IMR-90 (cell line): ENCODE measurements around the gene PDYN.
A peak's percentile ranks its signal among the peaks of the same experiment; 100 is the strongest.

ENCODE experiments used
- BHLHE40 ChIP-seq: fragments of 150-350 bp; IDR thresholded peaks from 2 replicates; pipeline ENCODE4 v1.6.1; 2016; ENCODE audit warnings: mild to moderate bottlenecking, low read depth, low read length
- CEBPB ChIP-seq: IDR thresholded peaks from 2 replicates; pipeline ENCODE4 v1.6.1; 2012; ENCODE audit warnings: low read depth, low read length, improper control_type of control experiment
- CHD1 ChIP-seq: IDR thresholded peaks from 2 replicates; pipeline ENCODE4 v1.6.1; 2012; ENCODE audit warnings: low read depth, low read length, improper control_type of control experiment
- CTCF ChIP-seq: conservative IDR thresholded peaks from 2 replicates; pipeline ENCODE4 v1.5.1; 2012; ENCODE audit warnings: mild to moderate bottlenecking, low read depth, low read length, improper control_type of control experiment
- FOS ChIP-seq: fragments of 150-350 bp; IDR thresholded peaks from 2 replicates; pipeline ENCODE4 v1.6.1; 2016; ENCODE audit warnings: low read depth, low read length
- MAFK ChIP-seq: IDR thresholded peaks from 2 replicates; pipeline ENCODE4 v1.6.1; 2012; ENCODE audit warnings: low read depth, low read length, improper control_type of control experiment
- MXI1 ChIP-seq: IDR thresholded peaks from 2 replicates; pipeline ENCODE4 v1.6.1; 2012; ENCODE audit warnings: low read depth, mild to moderate bottlenecking, low read length, moderate library complexity, borderline replicate concordance
- POLR2A ChIP-seq: IDR thresholded peaks from 2 replicates; pipeline ENCODE4 v1.6.1; 2012; ENCODE audit warnings: mild to moderate bottlenecking, low read depth, low read length
- RCOR1 ChIP-seq: IDR thresholded peaks from 2 replicates; pipeline ENCODE4 v1.6.1; 2012; ENCODE audit warnings: mild to moderate bottlenecking, low read length, improper control_type of control experiment; ENCODE audit not compliant: insufficient replicate concordance
- RFX5 ChIP-seq: IDR thresholded peaks from 2 replicates; pipeline ENCODE4 v1.8.0; 2012; ENCODE audit warnings: low read depth, mild to moderate bottlenecking, low read length, moderate library complexity
- SMC3 ChIP-seq: fragments of 150-350 bp; IDR thresholded peaks from 2 replicates; pipeline ENCODE4 v1.6.1; 2016; ENCODE audit warnings: low read depth, mild to moderate bottlenecking, antibody characterized with exemption, low read length, moderate library complexity
- TF ChIP-seq, protein P1 (sequence below): fragments of 150-350 bp; IDR thresholded peaks from 2 replicates; pipeline ENCODE4 v1.6.1; 2017; ENCODE audit warnings: mild to moderate bottlenecking, antibody characterized with exemption, low read length, low read depth
- TF ChIP-seq, protein P2 (sequence below): fragments of 150-350 bp; IDR thresholded peaks from 2 replicates; pipeline ENCODE4 v1.6.1; 2016; ENCODE audit warnings: low read depth, mild to moderate bottlenecking, low read length, moderate library complexity, borderline replicate concordance

DNA sequence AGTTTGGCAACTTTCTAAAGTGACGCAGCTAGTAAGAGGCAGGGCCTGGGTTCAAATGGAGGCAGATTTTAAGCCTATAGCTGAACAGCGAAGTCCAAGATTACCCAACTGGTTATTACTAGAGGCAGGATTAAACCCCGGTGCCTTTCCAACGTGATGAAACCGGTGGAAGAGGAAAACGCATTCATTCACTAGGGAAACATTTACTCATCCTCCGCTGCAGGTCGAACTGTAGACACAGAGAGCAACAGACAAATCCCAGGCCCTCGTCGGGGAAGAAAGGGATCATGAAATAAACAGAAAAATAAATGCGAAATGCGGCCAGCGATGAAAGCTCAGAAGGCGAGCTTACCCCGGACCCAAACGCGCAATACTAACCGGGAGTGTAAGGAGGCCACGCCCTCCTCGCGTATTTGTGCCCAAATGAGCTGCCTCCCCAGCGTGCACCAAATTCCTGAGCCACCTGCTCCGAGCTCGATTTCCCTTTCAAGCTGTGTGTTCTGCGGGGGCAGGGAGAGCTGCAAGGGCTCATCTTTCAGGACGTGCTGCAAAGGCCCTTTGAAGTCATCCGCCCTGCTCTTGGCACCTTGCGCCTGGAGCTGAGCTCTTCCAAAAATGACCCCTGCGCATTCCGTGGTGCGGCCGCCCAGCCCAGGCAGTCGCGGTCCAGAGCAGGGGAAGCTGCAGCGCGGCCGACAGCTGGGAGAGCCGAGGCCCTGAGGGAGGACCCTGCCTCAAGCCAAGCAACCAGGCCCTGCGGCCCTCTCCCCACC, 46.9 kb downstream of the PDYN start:
- no peak for TF ChIP-seq POLR2A
- TF ChIP-seq CTCF, result no peak
- TF ChIP-seq RCOR1, result no peak
- TF ChIP-seq SMC3, result no peak
- no peak for TF ChIP-seq CHD1
- TF ChIP-seq, protein P1, sequence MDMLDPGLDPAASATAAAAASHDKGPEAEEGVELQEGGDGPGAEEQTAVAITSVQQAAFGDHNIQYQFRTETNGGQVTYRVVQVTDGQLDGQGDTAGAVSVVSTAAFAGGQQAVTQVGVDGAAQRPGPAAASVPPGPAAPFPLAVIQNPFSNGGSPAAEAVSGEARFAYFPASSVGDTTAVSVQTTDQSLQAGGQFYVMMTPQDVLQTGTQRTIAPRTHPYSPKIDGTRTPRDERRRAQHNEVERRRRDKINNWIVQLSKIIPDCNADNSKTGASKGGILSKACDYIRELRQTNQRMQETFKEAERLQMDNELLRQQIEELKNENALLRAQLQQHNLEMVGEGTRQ, result no peak
- TF ChIP-seq CEBPB, result 0 out of 2 replicates have a peak, but pooled peaks have one; percentile 10
- TF ChIP-seq, protein P2, sequence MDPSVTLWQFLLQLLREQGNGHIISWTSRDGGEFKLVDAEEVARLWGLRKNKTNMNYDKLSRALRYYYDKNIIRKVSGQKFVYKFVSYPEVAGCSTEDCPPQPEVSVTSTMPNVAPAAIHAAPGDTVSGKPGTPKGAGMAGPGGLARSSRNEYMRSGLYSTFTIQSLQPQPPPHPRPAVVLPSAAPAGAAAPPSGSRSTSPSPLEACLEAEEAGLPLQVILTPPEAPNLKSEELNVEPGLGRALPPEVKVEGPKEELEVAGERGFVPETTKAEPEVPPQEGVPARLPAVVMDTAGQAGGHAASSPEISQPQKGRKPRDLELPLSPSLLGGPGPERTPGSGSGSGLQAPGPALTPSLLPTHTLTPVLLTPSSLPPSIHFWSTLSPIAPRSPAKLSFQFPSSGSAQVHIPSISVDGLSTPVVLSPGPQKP, result no peak
- TF ChIP-seq BHLHE40, result no peak
- no peak for TF ChIP-seq MXI1
- TF ChIP-seq MAFK, result no peak
- no peak for TF ChIP-seq FOS
- TF ChIP-seq RFX5, result no peak
